ENCODE measurements around the gene CORO2B.
"Not testable (repeated sequence)": the region's sequence is repeated elsewhere in the genome, so short reads cannot be mapped to it uniquely, and the experiment has no call there.

Gene CORO2B

GRCh38 chr15:68592544-68592943 lies 13.8 kb downstream of the CORO2B start:
- no peak for DNase-seq

GRCh38 chr15:68593341-68593740 lies 14.5 kb downstream of the CORO2B start:
- no peak for DNase-seq

GRCh38 chr15:68593828-68594532 lies 15.2 kb downstream of the CORO2B start:
- no peak for DNase-seq

- DNase-seq, result no peak
These were observed 15.9 kb downstream of the CORO2B start for GRCh38 chr15:68594533-68595259.

- no peak for DNase-seq
These were observed 16.4 kb downstream of the CORO2B start for GRCh38 chr15:68595260-68595564.

GRCh38 chr15:68595761-68596160 lies 17.0 kb downstream of the CORO2B start:
- no peak for DNase-seq

GRCh38 chr15:68596691-68597090 lies 17.9 kb downstream of the CORO2B start:
- no peak for DNase-seq

GRCh38 chr15:68597581-68597980 lies 18.8 kb downstream of the CORO2B start:
- no peak for DNase-seq

- no peak for DNase-seq
These were observed 19.7 kb downstream of the CORO2B start for GRCh38 chr15:68598171-68599152.

GRCh38 chr15:68599153-68599545 lies 20.4 kb downstream of the CORO2B start:
- DNase-seq, result no peak

GRCh38 chr15:68599560-68600071 lies 20.8 kb downstream of the CORO2B start:
- DNase-seq, result no peak

GRCh38 chr15:68601206-68602197 lies 22.7 kb downstream of the CORO2B start:
- no peak for DNase-seq

- no peak for DNase-seq
These were observed 23.8 kb downstream of the CORO2B start for GRCh38 chr15:68602459-68603215.

- peak; percentile 68 for DNase-seq
These were observed 24.4 kb downstream of the CORO2B start for GRCh38 chr15:68603216-68603595.

- peak; percentile 76 for DNase-seq
These were observed 25.2 kb downstream of the CORO2B start for GRCh38 chr15:68603951-68604350.

- not testable (repeated sequence) for DNase-seq
These were observed 26.2 kb downstream of the CORO2B start for GRCh38 chr15:68604840-68605478.

GRCh38 chr15:68606375-68606774 lies 27.6 kb downstream of the CORO2B start:
- no peak for DNase-seq

- DNase-seq, result no peak
These were observed 29.5 kb downstream of the CORO2B start for GRCh38 chr15:68608206-68608843.

GRCh38 chr15:68608844-68609232 lies 30.0 kb downstream of the CORO2B start:
- DNase-seq, result no peak

- DNase-seq, result no peak
These were observed 30.8 kb downstream of the CORO2B start for GRCh38 chr15:68609629-68610028.
